GM23338 (cell line): ENCODE data around the gene GNAI2. TPM values are rescaled to one million over a fixed set of nuclear protein-coding genes. Genes with fewer than 3 reads are reported as not detected.

Experiments
- ATAC-seq: fragments of 200-7000 bp; cut with Tn5 transposase; 3 replicates; pipeline ENCODE4 v1.9.1; 2020
- DNase-seq: peaks from one replicate; pipeline ENCODE4 v3.0.0-alpha.2; 2015; ENCODE audit warnings: low spot score
- H2AFZ ChIP-seq: fragments of 200-600 bp; sonication (generic); 2 replicates; pipeline ENCODE4 v1.8.0; 2016; ENCODE audit warnings: antibody characterized with exemption, mild to moderate bottlenecking, moderate library complexity
- H3F3A ChIP-seq: fragments of 200-600 bp; sonication (generic); replicated peaks from 2 replicates; pipeline ENCODE4 v1.8.0; 2017; ENCODE audit warnings: antibody characterized with exemption, mixed run types, low read depth
- H3K27ac ChIP-seq: fragments of 200-600 bp; sonication (generic); 2 replicates; pipeline ENCODE4 v1.6.1; 2016; ENCODE audit warnings: low read depth
- H3K27me3 ChIP-seq: fragments of 200-600 bp; sonication (generic); 2 replicates; pipeline ENCODE4 v1.8.0; 2016; ENCODE audit warnings: mild to moderate bottlenecking, mixed run types, moderate library complexity; ENCODE audit not compliant: insufficient read depth
- H3K36me3 ChIP-seq: fragments of 200-600 bp; sonication (generic); 2 replicates; pipeline ENCODE4 v1.8.0; 2016; ENCODE audit warnings: mild to moderate bottlenecking; ENCODE audit not compliant: insufficient read depth
- H3K4me1 ChIP-seq: fragments of 200-600 bp; sonication (generic); 2 replicates; pipeline ENCODE4 v1.8.0; 2016; ENCODE audit warnings: mild to moderate bottlenecking, moderate library complexity; ENCODE audit not compliant: insufficient read depth
- H3K4me2 ChIP-seq: fragments of 200-600 bp; sonication (generic); 2 replicates; pipeline ENCODE4 v1.7.1; 2017; ENCODE audit warnings: mixed run types
- H3K4me3 ChIP-seq: fragments of 200-600 bp; sonication (generic); 2 replicates; pipeline ENCODE4 v1.6.1; 2016; ENCODE audit warnings: mixed run types
- H3K79me2 ChIP-seq: fragments of 200-600 bp; sonication (generic); replicated peaks from 2 replicates; pipeline ENCODE4 v1.8.0; 2017; ENCODE audit warnings: mild to moderate bottlenecking; ENCODE audit not compliant: insufficient read depth
- H3K9me2 ChIP-seq: fragments of 200-600 bp; sonication (generic); 2 replicates; pipeline ENCODE4 v1.8.0; 2017; ENCODE audit not compliant: insufficient read depth
- H4K20me1 ChIP-seq: fragments of 200-600 bp; sonication (generic); replicated peaks from 2 replicates; pipeline ENCODE4 v1.8.0; 2017; ENCODE audit warnings: mild to moderate bottlenecking; ENCODE audit not compliant: insufficient read depth
- H3K27ac Mint-ChIP-seq: 2 replicates; pipeline ENCODE4 v1.8.0; 2020; ENCODE audit warnings: inconsistent platforms, mild to moderate bottlenecking, moderate library complexity, mixed read lengths
- H3K27me3 Mint-ChIP-seq: 3 replicates; pipeline ENCODE4 v1.8.0; 2022; ENCODE audit warnings: low read depth, mild to moderate bottlenecking, moderate library complexity, mixed read lengths, inconsistent platforms; ENCODE audit not compliant: insufficient read depth, poor library complexity
- H3K36me3 Mint-ChIP-seq: 3 replicates; pipeline ENCODE4 v1.8.0; 2021; ENCODE audit warnings: low read depth, mild to moderate bottlenecking, inconsistent platforms, moderate library complexity, mixed read lengths
- H3K4me1 Mint-ChIP-seq: 3 replicates; pipeline ENCODE4 v1.8.0; 2020; ENCODE audit warnings: mild to moderate bottlenecking, inconsistent platforms, mixed read lengths
- H3K4me3 Mint-ChIP-seq: 3 replicates; pipeline ENCODE4 v1.8.0; 2021; ENCODE audit warnings: moderate library complexity, mild to moderate bottlenecking, inconsistent platforms, mixed read lengths
- H3K9me3 Mint-ChIP-seq: 3 replicates; pipeline ENCODE4 v1.8.0; 2020; ENCODE audit warnings: moderate library complexity, mild to moderate bottlenecking, inconsistent platforms, mixed read lengths
- CTCF ChIP-seq, 2 experiments: fragments of 200-600 bp in 1 of 2; sonication (generic) in 1 of 2; conservative IDR thresholded peaks; 2 replicates each; pipeline versions ENCODE4 v1.5.1 to v1.6.1; 2016 to 2017; ENCODE audit warnings: antibody characterized with exemption in 2 of 2, low read depth in 2 of 2, mild to moderate bottlenecking in 2 of 2, moderate library complexity in 1 of 2
- EZH2phosphoT487 ChIP-seq: fragments of 200-600 bp; sonication (generic); IDR thresholded peaks from one replicate; pipeline ENCODE4 v1.8.1; 2018; ENCODE audit warnings: antibody characterized with exemption; ENCODE audit not compliant: unreplicated experiment
- NANOG ChIP-seq: IDR thresholded peaks from 2 replicates; pipeline ENCODE4 v1.6.1; 2016; ENCODE audit warnings: antibody characterized with exemption, borderline replicate concordance
- STAT1 ChIP-seq: IDR thresholded peaks from one replicate; pipeline ENCODE4 v1.6.1; 2016; ENCODE audit warnings: antibody characterized with exemption; ENCODE audit not compliant: unreplicated experiment
- ZNF114 ChIP-seq: fragments of 250-450 bp; sonication (Bioruptor Pico); IDR thresholded peaks from 2 replicates; pipeline ENCODE4 v1.5.0; 2020; ENCODE audit warnings: mild to moderate bottlenecking, moderate library complexity
- ZNF331 ChIP-seq: fragments of 250-450 bp; sonication (Bioruptor Pico); IDR thresholded peaks from 2 replicates; pipeline ENCODE4 v1.5.0; 2020; ENCODE audit warnings: low read depth, mild to moderate bottlenecking, moderate library complexity
- polyA plus RNA-seq: library from polyadenylated mRNA; unstranded; fragments of >200 nt; fragmentation: Nextera tagmentation; extraction: Ambion mirVana; gene quantifications from 2 replicates; pipeline ENCODE4 v1.2.1, GENCODE V29; 2016
- total RNA-seq: library from RNA; depleted of rRNA; stranded (reverse); fragments of >200 nt; shearing (Covaris generic); gene quantifications from 2 replicates; pipeline ENCODE4 v1.2.3, GENCODE V29; 2014
- TF ChIP-seq, protein P1 (sequence below): fragments of 250-450 bp; sonication (Bioruptor Pico); IDR thresholded peaks from 2 replicates; pipeline ENCODE4 v1.5.0; 2020; ENCODE audit warnings: mild to moderate bottlenecking, moderate library complexity

GNAI2 gene
- total and polyA plus RNA-seq, 2 experiments from 2014 or later: 138 to 153 TPM

- no peak overlapping the region for H3K27ac Mint-ChIP-seq
- Histone ChIP-seq H4K20me1 (no peaks in the 10 kb centered on the region), H3K4me2 (no peak overlapping the region; the same call in 1 of the 2 replicates), H3K4me3 (no peak overlapping the region), H3F3A (peaks cover 3% of the 10 kb centered on the region), H2AFZ (peak overlapping the region; percentile 72), H3K4me1 (peaks cover 8% of the 10 kb centered on the region; the same call in 1 of the 2 replicates), H3K36me3 (no peaks in the 10 kb centered on the region), H3K79me2 (no peaks in the 10 kb centered on the region), H3K9me2 (no peaks in the 10 kb centered on the region), H3K27ac (no peak overlapping the region), H3K27me3 (peaks cover 12% of the 10 kb centered on the region; the same call in 1 of the 2 replicates)
- ATAC-seq (no peak), DNase-seq (no peak)
- no peaks in the 10 kb centered on the region for H3K9me3 Mint-ChIP-seq
- H3K4me3 Mint-ChIP-seq: no peak overlapping the region
- TF ChIP-seq STAT1: no peak
- no peak for TF ChIP-seq EZH2phosphoT487
- no peak for TF ChIP-seq ZNF331 (CRISPR knock-in tag)
- TF ChIP-seq ZNF114 (CRISPR knock-in tag): no peak
- TF ChIP-seq NANOG: no peak
- TF ChIP-seq, protein P1, sequence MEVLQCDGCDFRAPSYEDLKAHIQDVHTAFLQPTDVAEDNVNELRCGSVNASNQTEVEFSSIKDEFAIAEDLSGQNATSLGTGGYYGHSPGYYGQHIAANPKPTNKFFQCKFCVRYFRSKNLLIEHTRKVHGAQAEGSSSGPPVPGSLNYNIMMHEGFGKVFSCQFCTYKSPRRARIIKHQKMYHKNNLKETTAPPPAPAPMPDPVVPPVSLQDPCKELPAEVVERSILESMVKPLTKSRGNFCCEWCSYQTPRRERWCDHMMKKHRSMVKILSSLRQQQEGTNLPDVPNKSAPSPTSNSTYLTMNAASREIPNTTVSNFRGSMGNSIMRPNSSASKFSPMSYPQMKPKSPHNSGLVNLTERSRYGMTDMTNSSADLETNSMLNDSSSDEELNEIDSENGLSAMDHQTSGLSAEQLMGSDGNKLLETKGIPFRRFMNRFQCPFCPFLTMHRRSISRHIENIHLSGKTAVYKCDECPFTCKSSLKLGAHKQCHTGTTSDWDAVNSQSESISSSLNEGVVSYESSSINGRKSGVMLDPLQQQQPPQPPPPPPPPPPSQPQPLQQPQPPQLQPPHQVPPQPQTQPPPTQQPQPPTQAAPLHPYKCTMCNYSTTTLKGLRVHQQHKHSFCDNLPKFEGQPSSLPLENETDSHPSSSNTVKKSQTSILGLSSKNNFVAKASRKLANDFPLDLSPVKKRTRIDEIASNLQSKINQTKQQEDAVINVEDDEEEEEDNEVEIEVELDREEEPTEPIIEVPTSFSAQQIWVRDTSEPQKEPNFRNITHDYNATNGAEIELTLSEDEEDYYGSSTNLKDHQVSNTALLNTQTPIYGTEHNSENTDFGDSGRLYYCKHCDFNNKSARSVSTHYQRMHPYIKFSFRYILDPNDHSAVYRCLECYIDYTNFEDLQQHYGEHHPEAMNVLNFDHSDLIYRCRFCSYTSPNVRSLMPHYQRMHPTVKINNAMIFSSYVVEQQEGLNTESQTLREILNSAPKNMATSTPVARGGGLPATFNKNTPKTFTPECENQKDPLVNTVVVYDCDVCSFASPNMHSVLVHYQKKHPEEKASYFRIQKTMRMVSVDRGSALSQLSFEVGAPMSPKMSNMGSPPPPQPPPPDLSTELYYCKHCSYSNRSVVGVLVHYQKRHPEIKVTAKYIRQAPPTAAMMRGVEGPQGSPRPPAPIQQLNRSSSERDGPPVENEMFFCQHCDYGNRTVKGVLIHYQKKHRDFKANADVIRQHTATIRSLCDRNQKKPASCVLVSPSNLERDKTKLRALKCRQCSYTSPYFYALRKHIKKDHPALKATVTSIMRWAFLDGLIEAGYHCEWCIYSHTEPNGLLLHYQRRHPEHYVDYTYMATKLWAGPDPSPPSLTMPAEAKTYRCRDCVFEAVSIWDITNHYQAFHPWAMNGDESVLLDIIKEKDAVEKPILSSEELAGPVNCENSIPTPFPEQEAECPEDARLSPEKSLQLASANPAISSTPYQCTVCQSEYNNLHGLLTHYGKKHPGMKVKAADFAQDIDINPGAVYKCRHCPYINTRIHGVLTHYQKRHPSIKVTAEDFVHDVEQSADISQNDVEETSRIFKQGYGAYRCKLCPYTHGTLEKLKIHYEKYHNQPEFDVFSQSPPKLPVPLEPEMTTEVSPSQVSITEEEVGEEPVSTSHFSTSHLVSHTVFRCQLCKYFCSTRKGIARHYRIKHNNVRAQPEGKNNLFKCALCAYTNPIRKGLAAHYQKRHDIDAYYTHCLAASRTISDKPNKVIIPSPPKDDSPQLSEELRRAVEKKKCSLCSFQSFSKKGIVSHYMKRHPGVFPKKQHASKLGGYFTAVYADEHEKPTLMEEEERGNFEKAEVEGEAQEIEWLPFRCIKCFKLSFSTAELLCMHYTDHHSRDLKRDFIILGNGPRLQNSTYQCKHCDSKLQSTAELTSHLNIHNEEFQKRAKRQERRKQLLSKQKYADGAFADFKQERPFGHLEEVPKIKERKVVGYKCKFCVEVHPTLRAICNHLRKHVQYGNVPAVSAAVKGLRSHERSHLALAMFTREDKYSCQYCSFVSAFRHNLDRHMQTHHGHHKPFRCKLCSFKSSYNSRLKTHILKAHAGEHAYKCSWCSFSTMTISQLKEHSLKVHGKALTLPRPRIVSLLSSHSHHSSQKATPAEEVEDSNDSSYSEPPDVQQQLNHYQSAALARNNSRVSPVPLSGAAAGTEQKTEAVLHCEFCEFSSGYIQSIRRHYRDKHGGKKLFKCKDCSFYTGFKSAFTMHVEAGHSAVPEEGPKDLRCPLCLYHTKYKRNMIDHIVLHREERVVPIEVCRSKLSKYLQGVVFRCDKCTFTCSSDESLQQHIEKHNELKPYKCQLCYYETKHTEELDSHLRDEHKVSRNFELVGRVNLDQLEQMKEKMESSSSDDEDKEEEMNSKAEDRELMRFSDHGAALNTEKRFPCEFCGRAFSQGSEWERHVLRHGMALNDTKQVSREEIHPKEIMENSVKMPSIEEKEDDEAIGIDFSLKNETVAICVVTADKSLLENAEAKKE: no peak
- TF ChIP-seq CTCF (conservative IDR thresholded peaks at IDR 0.05; ENCODE audit: low read depth in 2 of 2): no peak
- H3K36me3 Mint-ChIP-seq: no peaks in the 10 kb centered on the region
- H3K27me3 Mint-ChIP-seq: peaks cover 17% of the 10 kb centered on the region
- H3K4me1 Mint-ChIP-seq: peaks cover 12% of the 10 kb centered on the region
Observed at GRCh38 chr3:50193746-50194127, 42.3 kb upstream of the GNAI2 start.
